ENCODE measurements around the gene CPLX1.

- TF ChIP-seq POLR2A (IDR thresholded peaks at IDR 0.05) (no peak), CTCF (IDR thresholded peaks at IDR 0.05) (no peak)
These were observed 18.9 kb upstream of the CPLX1 start for GRCh38 chr4:844752-845232.

Measured in testis (tissue), 2 donors.